GM12878 (cell line): ENCODE measurements around the gene SEMA3A. TPM values are rescaled to one million over a fixed set of nuclear protein-coding genes. Genes with fewer than 3 reads are reported as not detected.
A peak's percentile ranks its signal among the peaks of the same experiment; 100 is the strongest.

Source experiments
- ATAC-seq: fragments of 200-7000 bp; cut with Tn5 transposase; 3 replicates; pipeline ENCODE4 v1.9.1; 2020; ENCODE audit warnings: mild to moderate bottlenecking, moderate library complexity
- BruUV-seq: library from RNA; stranded (reverse); fragments of 400-500 nt; replicated peaks from 2 replicates; lab custom pipeline; 2021; lab: Mats Ljungman, UMichigan
- CTCF ChIA-PET: fragments of 300-600 bp; sonication (Branson Sonifier 250); formaldehyde crosslinking; extraction: SDS; loops from one replicate; lab custom pipeline; 2021; ENCODE audit warnings: inconsistent platforms; lab: Yijun Ruan, JAX
- POLR2A ChIA-PET: fragments of 350-600 bp; formaldehyde crosslinking; extraction: SDS; loops from one replicate; lab custom pipeline; 2021; ENCODE audit warnings: inconsistent platforms; lab: Charles Lee
- RAD21 ChIA-PET: fragments of 300-600 bp; sonication (Branson Sonifier 250); formaldehyde crosslinking; loops from one replicate; lab custom pipeline; 2023; ENCODE audit warnings: antibody characterized with exemption; ENCODE audit not compliant: unreplicated experiment; lab: Charles Lee
- SMC1A ChIA-PET: fragments of 300-600 bp; sonication (Branson Sonifier 250); formaldehyde crosslinking; loops from one replicate; lab custom pipeline; 2023; ENCODE audit not compliant: unreplicated experiment, uncharacterized antibody; lab: Charles Lee
- DNase-seq: peaks from one replicate; pipeline ENCODE4 v3.0.0-alpha.2; 2011; ENCODE audit warnings: low read depth, low spot score
- FAIRE-seq: peaks from 3 replicates; lab custom pipeline; 2011; peaks lifted over from hg19 to GRCh38; lab: Jason Lieb, UNC
- H2AFZ ChIP-seq: 2 replicates; pipeline ENCODE4 v1.6.0; 2011; ENCODE audit warnings: low read depth, low read length, control low read depth; ENCODE audit not compliant: control insufficient read depth
- H3K27ac ChIP-seq: 2 replicates; pipeline ENCODE4 v1.5.1; 2011; ENCODE audit warnings: control low read depth; ENCODE audit not compliant: control insufficient read depth, insufficient read depth
- H3K27me3 ChIP-seq, 2 experiments: replicated peaks in 1 of 2; 2 replicates each; pipeline versions ENCODE4 v1.6.0 to v1.6.1; 2011; ENCODE audit warnings: low read length in 1 of 2; ENCODE audit not compliant: control insufficient read depth in 2 of 2, insufficient read depth in 2 of 2
- H3K36me3 ChIP-seq, 2 experiments: 2 replicates each; pipeline ENCODE4 v1.5.1; 2011; ENCODE audit warnings: low read length in 1 of 2; ENCODE audit not compliant: control insufficient read depth in 2 of 2, insufficient read depth in 2 of 2
- H3K4me1 ChIP-seq: 2 replicates; pipeline ENCODE4 v1.6.1; 2011; ENCODE audit warnings: mild to moderate bottlenecking, low read length, moderate library complexity, mixed read lengths; ENCODE audit not compliant: control insufficient read depth, insufficient read depth
- H3K4me2 ChIP-seq: 2 replicates; pipeline ENCODE4 v1.6.0; 2011; ENCODE audit warnings: control low read depth; ENCODE audit not compliant: control insufficient read depth, insufficient read depth
- H3K4me3 ChIP-seq: fragments of 200-600 bp; sonication (generic); 2 replicates; pipeline ENCODE4 v1.5.1; 2016
- H3K79me2 ChIP-seq: 2 replicates; pipeline ENCODE4 v1.6.0; 2011; ENCODE audit warnings: low read length; ENCODE audit not compliant: control insufficient read depth, insufficient read depth
- H3K9ac ChIP-seq: 2 replicates; pipeline ENCODE4 v1.8.0; 2011; ENCODE audit warnings: low read length, control low read depth, mixed read lengths; ENCODE audit not compliant: control insufficient read depth, insufficient read depth
- H3K9me3 ChIP-seq: replicated peaks from 3 replicates; pipeline ENCODE4 v1.5.1; 2011; ENCODE audit warnings: mild to moderate bottlenecking, low read length; ENCODE audit not compliant: control insufficient read depth, insufficient read depth
- H4K20me1 ChIP-seq: 2 replicates; pipeline ENCODE4 v1.6.0; 2011; ENCODE audit not compliant: control insufficient read depth, insufficient read depth
- DPF2 ChIP-seq: fragments of 450-650 bp; IDR thresholded peaks from 2 replicates; pipeline ENCODE4 v1.6.1; 2017; ENCODE audit warnings: mild to moderate bottlenecking
- FOS ChIP-seq: IDR thresholded peaks from 3 replicates; pipeline ENCODE4 v1.6.1; 2011; ENCODE audit warnings: borderline replicate concordance; ENCODE audit not compliant: insufficient read length; ENCODE audit errors: extremely low read depth
- HDAC6 ChIP-seq: fragments of 200-600 bp; sonication (generic); IDR thresholded peaks from one replicate; pipeline ENCODE4 v1.8.0; 2017; ENCODE audit warnings: antibody characterized with exemption; ENCODE audit not compliant: unreplicated experiment
- IRF3 ChIP-seq: fragments of 450-650 bp; IDR thresholded peaks from 2 replicates; pipeline ENCODE4 v1.6.1; 2014; ENCODE audit warnings: mild to moderate bottlenecking
- JUNB ChIP-seq: IDR thresholded peaks from 2 replicates; pipeline ENCODE4 v1.6.1; 2016; ENCODE audit warnings: antibody characterized with exemption, mild to moderate bottlenecking
- KLF5 ChIP-seq: fragments of 450-650 bp; IDR thresholded peaks from 2 replicates; pipeline ENCODE4 v1.6.1; 2014; ENCODE audit warnings: mild to moderate bottlenecking; ENCODE audit not compliant: partially characterized antibody
- NR2C2 ChIP-seq: IDR thresholded peaks from 2 replicates; pipeline ENCODE4 v1.6.1; 2011; ENCODE audit warnings: borderline replicate concordance, low read depth; ENCODE audit not compliant: control insufficient read depth, insufficient read length
- PAX8 ChIP-seq: fragments of 450-650 bp; IDR thresholded peaks from 2 replicates; pipeline ENCODE4 v1.6.1; 2017; ENCODE audit warnings: mild to moderate bottlenecking, moderate library complexity
- SIN3A ChIP-seq: IDR thresholded peaks from 2 replicates; pipeline ENCODE4 v1.6.1; 2012; ENCODE audit warnings: low read depth, low read length, improper control_type of control experiment
- SMAD1 ChIP-seq: fragments of 450-650 bp; IDR thresholded peaks from 2 replicates; pipeline ENCODE4 v1.6.1; 2018; ENCODE audit warnings: mild to moderate bottlenecking, low read depth; ENCODE audit not compliant: partially characterized antibody
- SUPT20H ChIP-seq: IDR thresholded peaks from 2 replicates; pipeline ENCODE4 v1.6.1; 2011; ENCODE audit warnings: low read depth, mild to moderate bottlenecking, low read length, moderate library complexity, borderline replicate concordance; ENCODE audit not compliant: control insufficient read depth
- SUZ12 ChIP-seq: fragments of 200-600 bp; sonication (generic); IDR thresholded peaks from one replicate; pipeline ENCODE4 v1.6.1; 2018; ENCODE audit warnings: antibody characterized with exemption, mild to moderate bottlenecking; ENCODE audit not compliant: unreplicated experiment
- TAF1 ChIP-seq: IDR thresholded peaks from 2 replicates; pipeline ENCODE4 v1.6.1; 2011; ENCODE audit warnings: mild to moderate bottlenecking, low read depth, low read length, borderline replicate concordance
- TBL1XR1 ChIP-seq: IDR thresholded peaks from 2 replicates; pipeline ENCODE4 v1.6.1; 2012; ENCODE audit warnings: low read depth, low read length, improper control_type of control experiment
- ZNF207 ChIP-seq: fragments of 450-650 bp; IDR thresholded peaks from 2 replicates; pipeline ENCODE4 v1.6.1; 2014; ENCODE audit warnings: antibody characterized with exemption, mild to moderate bottlenecking, borderline replicate concordance
- ZNF622 ChIP-seq: fragments of 450-650 bp; IDR thresholded peaks from 2 replicates; pipeline ENCODE4 v1.6.1; 2017; ENCODE audit warnings: mild to moderate bottlenecking, inconsistent platforms
- ZSCAN29 ChIP-seq: fragments of 450-650 bp; IDR thresholded peaks from 2 replicates; pipeline ENCODE4 v1.6.1; 2017; ENCODE audit warnings: mild to moderate bottlenecking, moderate library complexity
- WGBS: methylation state at CpG from one replicate; pipeline ENCODE4 v1.1.6; 2016; ENCODE audit warnings: low lambda C conversion rate; ENCODE audit not compliant: insufficient replicate concordance, insufficient coverage; ENCODE audit errors: missing lambda C conversion rate; 5-methylcytosine and 5-hydroxymethylcytosine counted together
- in situ Hi-C: fragments of 300-500 bp; cut with MboI; formaldehyde crosslinking; loops from 9 replicates; pipeline ENCODE4 v1.14.3; 2018; ENCODE audit warnings: mixed read lengths
- intact Hi-C: fragments of 100-400 bp; cut with micrococcal nuclease; formaldehyde crosslinking; loops from one replicate; pipeline ENCODE4 v1.14.2; 2022; ENCODE audit not compliant: unreplicated experiment
- polyA plus RNA-seq, 11 experiments: library from polyadenylated mRNA; depleted of rRNA in 4 of 11; unstranded in 6 of 11; stranded (reverse) in 5 of 11; fragments of >200 nt; fragmentation: Nextera tagmentation in 4 of 11; fragmentation: Illumina TruSeq in 1 of 11; extraction: Ambion mirVana in 4 of 11; extraction: Trizol in 1 of 11; gene quantifications; 1 replicate in 1 of 11; 2 replicates in 10 of 11; pipeline versions ENCODE4 v1.2.1 to v1.2.3, GENCODE V29; 2011 to 2016; ENCODE audit warnings: inconsistent platforms in 2 of 11, missing spikeins in 2 of 11, low read depth in 1 of 11
- total RNA-seq, 4 experiments: library from RNA; depleted of rRNA in 3 of 4; stranded (reverse); fragments of >200 nt in 3 of 4; fragmentation: Illumina TruSeq in 1 of 4; extraction: Trizol in 1 of 4; gene quantifications; 2 replicates each; pipeline versions ENCODE4 v1.2.1 to v1.2.3, GENCODE V29; 2013 to 2021
- TF ChIP-seq, protein P1 (sequence below): fragments of 450-650 bp; IDR thresholded peaks from 2 replicates; pipeline ENCODE4 v1.6.1; 2018; ENCODE audit warnings: mild to moderate bottlenecking, low read depth, moderate library complexity; ENCODE audit not compliant: partially characterized antibody

Gene SEMA3A
- total and polyA plus RNA-seq, 10 of the 15 experiments (the other 5 are each of a cell fraction or from before 2014, with no cell fraction given) = 0.01 to 3.3 (median 0.24) TPM

DNA sequence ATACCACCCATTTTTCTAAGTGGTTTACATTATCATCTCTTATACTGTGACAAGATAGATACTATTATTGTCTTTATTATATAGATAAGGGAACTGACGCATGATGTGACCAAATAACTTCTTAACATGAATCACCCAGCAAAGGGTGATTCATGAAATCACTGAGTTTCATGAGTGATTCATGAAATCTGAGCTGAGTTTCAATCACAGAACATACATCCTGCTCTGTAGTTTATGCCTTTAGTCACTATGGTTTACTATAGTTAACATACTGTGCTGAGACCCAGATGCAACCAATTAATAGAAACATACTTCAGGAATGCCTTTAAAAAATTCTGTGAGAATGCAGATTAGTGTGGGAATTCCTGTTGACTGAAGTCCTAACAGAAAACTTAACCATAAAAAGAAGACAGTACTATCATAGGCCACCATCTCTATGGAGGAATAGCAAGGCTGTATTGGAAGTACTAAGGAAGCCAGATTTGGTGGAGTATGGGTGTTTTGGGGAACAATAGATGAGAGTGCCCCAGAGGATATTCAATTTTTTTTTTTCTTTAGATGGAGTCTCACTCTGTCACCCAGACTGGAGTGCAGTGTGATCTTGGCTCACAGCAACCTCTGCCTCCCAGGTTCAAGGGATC lies 43.1 kb upstream of the SEMA3A start (continued):
- TF ChIP-seq ZNF622 (no peak), FOS (no peak), DPF2 (no peak), KLF5 (no peak), IRF3 (no peak), PAX8 (no peak), ZSCAN29 (no peak), TAF1 (no peak), JUNB (peak; percentile 48; the same call in 1 of the 2 replicates), TBL1XR1 (no peak), SMAD1 (no peak), ZNF207 (no peak)

GRCh38 chr7:84236398-84236797 lies 41.8 kb upstream of the SEMA3A start:
- no peak overlapping the region for H3K4me2 ChIP-seq
- RAD21 ChIA-PET = no interaction called here
- no peak overlapping the region for H3K4me3 ChIP-seq
- no peaks in the 10 kb centered on the region for H4K20me1 ChIP-seq
- no peak for ATAC-seq
- POLR2A ChIA-PET = no interaction called here
- intact Hi-C loops = no loop called here
- 29% methylated on average over 3 of the region's 3 CpGs for WGBS
- CTCF ChIA-PET = no interaction called here
- no peaks in the 10 kb centered on the region for H3K4me1 ChIP-seq
- no peak overlapping the region for H2AFZ ChIP-seq
- BruUV-seq = no TSS peak
- no peaks in the 10 kb centered on the region for H3K36me3 ChIP-seq
- SMC1A ChIA-PET = no interaction called here
- in situ Hi-C loops = no loop called here
- H3K9me3 ChIP-seq = no peaks in the 10 kb centered on the region
- no peaks in the 10 kb centered on the region for H3K27me3 ChIP-seq
- TF ChIP-seq, protein P1, sequence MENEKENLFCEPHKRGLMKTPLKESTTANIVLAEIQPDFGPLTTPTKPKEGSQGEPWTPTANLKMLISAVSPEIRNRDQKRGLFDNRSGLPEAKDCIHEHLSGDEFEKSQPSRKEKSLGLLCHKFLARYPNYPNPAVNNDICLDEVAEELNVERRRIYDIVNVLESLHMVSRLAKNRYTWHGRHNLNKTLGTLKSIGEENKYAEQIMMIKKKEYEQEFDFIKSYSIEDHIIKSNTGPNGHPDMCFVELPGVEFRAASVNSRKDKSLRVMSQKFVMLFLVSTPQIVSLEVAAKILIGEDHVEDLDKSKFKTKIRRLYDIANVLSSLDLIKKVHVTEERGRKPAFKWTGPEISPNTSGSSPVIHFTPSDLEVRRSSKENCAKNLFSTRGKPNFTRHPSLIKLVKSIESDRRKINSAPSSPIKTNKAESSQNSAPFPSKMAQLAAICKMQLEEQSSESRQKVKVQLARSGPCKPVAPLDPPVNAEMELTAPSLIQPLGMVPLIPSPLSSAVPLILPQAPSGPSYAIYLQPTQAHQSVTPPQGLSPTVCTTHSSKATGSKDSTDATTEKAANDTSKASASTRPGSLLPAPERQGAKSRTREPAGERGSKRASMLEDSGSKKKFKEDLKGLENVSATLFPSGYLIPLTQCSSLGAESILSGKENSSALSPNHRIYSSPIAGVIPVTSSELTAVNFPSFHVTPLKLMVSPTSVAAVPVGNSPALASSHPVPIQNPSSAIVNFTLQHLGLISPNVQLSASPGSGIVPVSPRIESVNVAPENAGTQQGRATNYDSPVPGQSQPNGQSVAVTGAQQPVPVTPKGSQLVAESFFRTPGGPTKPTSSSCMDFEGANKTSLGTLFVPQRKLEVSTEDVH = no peak
- TF ChIP-seq SUPT20H (no peak), SUZ12 (no peak), SIN3A (no peak), HDAC6 (no peak), NR2C2 (no peak)
- H3K9ac ChIP-seq = no peak overlapping the region
- no peak for FAIRE-seq
- no peaks in the 10 kb centered on the region for H3K79me2 ChIP-seq
- H3K27ac ChIP-seq = no peak overlapping the region
- DNase-seq = no peak
